Activated T-cell treated with anti-CD3 and anti-CD28 coated beads, Interleukin-2, amount 50 U/mL, for 48 hours (primary cell): ENCODE measurements around the gene C16orf96.

Source experiments
- DNase-seq, 2 experiments: peaks; one replicate each; pipeline ENCODE4 v3.0.0-alpha.2; 2020

The C16orf96 gene

GRCh38 chr16:4603624-4604170 is 47.6 kb downstream of the C16orf96 start:
- no peak for DNase-seq

GRCh38 chr16:4604401-4604800 is 48.3 kb downstream of the C16orf96 start:
- no peak for DNase-seq

GRCh38 chr16:4606354-4606753 is 50.2 kb downstream of the C16orf96 start:
- DNase-seq = no peak

GRCh38 chr16:4607841-4608703 is 51.9 kb downstream of the C16orf96 start:
- DNase-seq = no peak

GRCh38 chr16:4608704-4608980 is 52.5 kb downstream of the C16orf96 start:
- no peak for DNase-seq

GRCh38 chr16:4609200-4610010 is 53.3 kb downstream of the C16orf96 start:
- DNase-seq = no peak

- no peak for DNase-seq
These were observed 54.2 kb downstream of the C16orf96 start for GRCh38 chr16:4610011-4611005.

GRCh38 chr16:4611337-4612021 is 55.3 kb downstream of the C16orf96 start:
- no peak for DNase-seq

- DNase-seq = peak in 1 of 2 experiments; percentile 28
These were observed 56.4 kb downstream of the C16orf96 start for GRCh38 chr16:4612474-4612931.

- DNase-seq = no peak
These were observed 57.0 kb downstream of the C16orf96 start for GRCh38 chr16:4612977-4613635.

- DNase-seq = peak; percentile 64
These were observed 57.8 kb downstream of the C16orf96 start for GRCh38 chr16:4613636-4614570.

GRCh38 chr16:4614571-4615383 is 58.6 kb downstream of the C16orf96 start, which contains the start of gene UBALD1:
Gene UBALD1, minus strand, starts transcription at chr16:4614888. Its CDS starts 91 bp downstream, at chr16:4614797.
- DNase-seq = peak; percentile 87 to 89

GRCh38 chr16:4615384-4616046 is 59.4 kb downstream of the C16orf96 start:
- no peak for DNase-seq

GRCh38 chr16:4616047-4616811 is 60.1 kb downstream of the C16orf96 start:
- DNase-seq = peak; percentile 98 to 99

- DNase-seq = no peak
These were observed 61.7 kb downstream of the C16orf96 start for GRCh38 chr16:4617880-4618279.

GRCh38 chr16:4618645-4619418 is 62.7 kb downstream of the C16orf96 start:
- DNase-seq = no peak

GRCh38 chr16:4623593-4623992 is 67.5 kb downstream of the C16orf96 start:
- no peak for DNase-seq
